Neural crest cell (in vitro differentiated cells): ENCODE results near the gene MCCD1. TPM values are rescaled to one million over a fixed set of nuclear protein-coding genes. Genes with fewer than 3 reads are reported as not detected.

Experiments
- DNase-seq: peaks from one replicate; pipeline ENCODE4 v3.0.0; 2021; ENCODE audit warnings: low read depth, mixed read lengths, low spot score
- H3K27ac Mint-ChIP-seq: one replicate; pipeline ENCODE4 v1.8.0; 2021; ENCODE audit warnings: mild to moderate bottlenecking, mixed read lengths; ENCODE audit not compliant: unreplicated experiment
- H3K27me3 Mint-ChIP-seq: 2 replicates; pipeline ENCODE4 v1.8.0; 2021; ENCODE audit warnings: low read depth, mild to moderate bottlenecking, mixed read lengths
- H3K36me3 Mint-ChIP-seq: 2 replicates; pipeline ENCODE4 v1.8.0; 2021; ENCODE audit warnings: low read depth, mild to moderate bottlenecking, mixed read lengths
- H3K4me1 Mint-ChIP-seq: 2 replicates; pipeline ENCODE4 v1.8.0; 2021; ENCODE audit warnings: mixed read lengths
- H3K4me3 Mint-ChIP-seq: one replicate; pipeline ENCODE4 v1.8.0; 2021; ENCODE audit warnings: mild to moderate bottlenecking, mixed read lengths
- H3K9me3 Mint-ChIP-seq: 2 replicates; pipeline ENCODE4 v1.8.0; 2021; ENCODE audit warnings: mixed read lengths
- total RNA-seq: library from RNA; stranded (reverse); gene quantifications from 2 replicates; pipeline ENCODE4 v1.2.1, GENCODE V29; 2021
- TF ChIP-seq, protein P1 (sequence below): fragments of 200-600 bp; sonication (generic); conservative IDR thresholded peaks from 2 replicates; pipeline ENCODE4 v1.5.0; 2021; ENCODE audit warnings: antibody characterized with exemption, mild to moderate bottlenecking

MCCD1 gene
- total RNA-seq, 1 donor from 2014 or later = not detected

DNA sequence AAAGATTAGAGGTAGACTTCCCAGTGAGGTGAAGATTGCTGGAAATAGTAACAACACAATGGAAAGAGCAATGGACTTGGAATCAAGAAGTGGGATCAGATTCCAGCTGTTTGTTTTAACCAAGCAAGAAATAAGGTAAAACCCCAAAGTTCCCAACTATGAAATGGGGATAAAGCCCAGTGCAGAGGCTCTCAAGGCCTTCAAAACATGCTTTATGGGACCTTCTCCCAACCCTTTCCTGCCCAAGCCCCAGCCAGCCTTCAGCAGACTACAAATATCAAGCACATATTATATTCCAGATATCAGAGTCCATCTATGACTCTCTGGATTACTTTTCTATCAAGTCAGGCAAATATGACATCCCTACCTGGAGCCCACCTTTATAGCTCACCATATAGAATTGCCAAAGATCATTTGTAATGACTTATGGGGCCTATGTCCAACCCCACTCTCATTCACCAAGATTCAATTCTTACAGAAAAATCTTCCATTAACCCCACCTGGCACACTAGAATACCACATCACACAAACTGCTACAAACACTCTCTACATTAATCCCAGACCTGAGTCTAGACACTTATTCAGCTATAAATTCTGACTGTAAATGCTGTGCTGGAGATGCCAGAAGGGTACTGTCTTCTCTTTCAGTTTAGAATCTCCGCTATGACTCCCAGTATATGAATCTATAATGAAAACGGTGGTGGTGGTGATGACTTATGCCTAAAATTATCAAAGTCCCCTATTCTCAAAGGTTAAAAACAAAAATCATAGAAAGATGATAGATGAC is 7.0 kb downstream of the MCCD1 start:
- no peak for DNase-seq
- Mint-ChIP-seq H3K4me3 (peak overlapping the region; percentile 65), H3K9me3 (no peaks in the 10 kb centered on the region), H3K27ac (no peak overlapping the region), H3K27me3 (no peaks in the 10 kb centered on the region), H3K36me3 (peaks cover 61% of the 10 kb centered on the region), H3K4me1 (peaks cover 55% of the 10 kb centered on the region)
- TF ChIP-seq, protein P1, sequence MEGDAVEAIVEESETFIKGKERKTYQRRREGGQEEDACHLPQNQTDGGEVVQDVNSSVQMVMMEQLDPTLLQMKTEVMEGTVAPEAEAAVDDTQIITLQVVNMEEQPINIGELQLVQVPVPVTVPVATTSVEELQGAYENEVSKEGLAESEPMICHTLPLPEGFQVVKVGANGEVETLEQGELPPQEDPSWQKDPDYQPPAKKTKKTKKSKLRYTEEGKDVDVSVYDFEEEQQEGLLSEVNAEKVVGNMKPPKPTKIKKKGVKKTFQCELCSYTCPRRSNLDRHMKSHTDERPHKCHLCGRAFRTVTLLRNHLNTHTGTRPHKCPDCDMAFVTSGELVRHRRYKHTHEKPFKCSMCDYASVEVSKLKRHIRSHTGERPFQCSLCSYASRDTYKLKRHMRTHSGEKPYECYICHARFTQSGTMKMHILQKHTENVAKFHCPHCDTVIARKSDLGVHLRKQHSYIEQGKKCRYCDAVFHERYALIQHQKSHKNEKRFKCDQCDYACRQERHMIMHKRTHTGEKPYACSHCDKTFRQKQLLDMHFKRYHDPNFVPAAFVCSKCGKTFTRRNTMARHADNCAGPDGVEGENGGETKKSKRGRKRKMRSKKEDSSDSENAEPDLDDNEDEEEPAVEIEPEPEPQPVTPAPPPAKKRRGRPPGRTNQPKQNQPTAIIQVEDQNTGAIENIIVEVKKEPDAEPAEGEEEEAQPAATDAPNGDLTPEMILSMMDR = no peak

DNA sequence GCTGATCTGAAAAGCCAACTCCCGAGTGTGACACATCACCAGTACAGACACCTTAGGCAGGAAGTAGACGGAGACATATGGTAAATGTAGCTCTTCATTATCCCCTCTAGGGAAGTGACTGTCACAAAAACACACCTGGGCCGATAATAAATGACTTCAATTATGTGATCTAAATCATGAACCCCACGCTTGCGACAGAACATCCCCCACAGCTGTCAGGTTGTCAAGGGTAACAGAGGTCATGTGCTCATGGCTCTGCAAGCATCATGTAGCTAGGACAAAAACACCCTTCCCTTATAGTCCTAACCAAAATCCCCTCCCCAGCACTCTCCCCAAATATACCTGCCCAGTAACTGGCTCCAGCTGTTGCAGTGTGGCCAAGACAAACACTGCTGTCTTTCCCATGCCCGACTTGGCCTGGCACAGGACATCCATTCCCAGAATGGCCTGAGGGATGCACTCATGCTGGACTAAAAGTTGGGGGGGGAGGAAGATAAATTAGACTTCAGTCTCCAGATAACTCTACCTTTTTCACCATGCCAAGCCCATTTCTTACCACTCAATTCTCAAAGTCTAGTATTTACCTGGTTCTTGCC is 10.1 kb downstream of the MCCD1 start:
- H3K27ac Mint-ChIP-seq = no peak overlapping the region
- TF ChIP-seq, protein P1 = no peak
- H3K9me3 Mint-ChIP-seq = no peaks in the 10 kb centered on the region
- peak overlapping the region; percentile 100 for H3K4me3 Mint-ChIP-seq
- H3K4me1 Mint-ChIP-seq = peaks cover 61% of the 10 kb centered on the region
- no peaks in the 10 kb centered on the region for H3K27me3 Mint-ChIP-seq
- no peak for DNase-seq
- peaks cover 52% of the 10 kb centered on the region for H3K36me3 Mint-ChIP-seq

- DNase-seq = no peak
- no peaks in the 10 kb centered on the region for H3K27me3 Mint-ChIP-seq
- TF ChIP-seq, protein P1 = no peak
- no peaks in the 10 kb centered on the region for H3K9me3 Mint-ChIP-seq
- H3K4me1 Mint-ChIP-seq = peaks cover 57% of the 10 kb centered on the region
- H3K27ac Mint-ChIP-seq = peak overlapping the region; percentile 100
- peaks cover 40% of the 10 kb centered on the region for H3K36me3 Mint-ChIP-seq
- peak overlapping the region; percentile 100 for H3K4me3 Mint-ChIP-seq
These were observed 11.9 kb downstream of the MCCD1 start for GRCh38 chr6:31540640-31541039.

DNA sequence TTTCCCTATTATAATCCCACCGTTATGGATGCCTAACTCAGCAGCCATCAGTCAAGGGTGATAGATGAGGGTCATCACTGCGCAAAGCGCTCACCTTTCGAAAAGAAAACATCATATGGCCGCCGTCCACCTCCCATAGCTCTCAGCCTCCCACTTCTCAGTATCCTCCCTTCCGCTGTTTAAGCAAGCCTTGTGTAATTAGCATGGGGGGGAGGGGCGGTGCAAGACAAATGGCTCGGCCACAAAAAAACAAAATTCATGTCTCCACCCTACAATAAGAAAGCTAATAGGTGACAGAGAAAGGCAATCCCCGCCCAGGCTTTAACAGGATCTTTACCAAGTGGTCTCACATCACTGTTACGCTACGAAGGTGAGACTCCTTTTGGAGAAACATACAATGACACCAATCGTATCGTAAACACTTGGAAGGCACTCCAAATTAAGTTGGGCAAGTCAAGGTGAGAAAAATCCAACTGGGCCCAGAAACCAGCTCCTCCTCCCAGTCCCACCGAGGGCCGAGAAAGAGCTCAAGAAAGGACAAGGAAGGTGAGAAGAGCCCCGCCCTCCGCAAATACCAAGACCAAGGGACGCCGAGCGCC is 12.4 kb downstream of the MCCD1 start:
- H3K4me1 Mint-ChIP-seq = peaks cover 57% of the 10 kb centered on the region
- H3K27me3 Mint-ChIP-seq = no peaks in the 10 kb centered on the region
- no peaks in the 10 kb centered on the region for H3K9me3 Mint-ChIP-seq
- TF ChIP-seq, protein P1 = no peak
- H3K4me3 Mint-ChIP-seq = peak overlapping the region; percentile 100
- H3K27ac Mint-ChIP-seq = peak overlapping the region; percentile 100
- no peak for DNase-seq
- H3K36me3 Mint-ChIP-seq = peaks cover 35% of the 10 kb centered on the region

- H3K9me3 Mint-ChIP-seq = no peaks in the 10 kb centered on the region
- peaks cover 60% of the 10 kb centered on the region for H3K4me1 Mint-ChIP-seq
- peak within 1 kb of the TSS; percentile 100 for H3K27ac Mint-ChIP-seq
- no peaks in the 10 kb centered on the region for H3K27me3 Mint-ChIP-seq
- H3K36me3 Mint-ChIP-seq = peaks cover 29% of the 10 kb centered on the region
- TF ChIP-seq, protein P1 = no peak
- DNase-seq = peak; percentile 85
- H3K4me3 Mint-ChIP-seq = peak within 1 kb of the TSS; percentile 100
These were observed 13.1 kb downstream of the MCCD1 start, which contains the start of gene DDX39B for GRCh38 chr6:31541658-31542521. Gene DDX39B, minus strand, starts transcription at chr6:31542003. Its CDS starts 1,471 bp downstream, at chr6:31540532.
